ENCODE data around the gene ABHD2.

ABHD2 gene

GRCh38 chr15:89165677-89166076 is 77.4 kb downstream of the ABHD2 start:
- peaks cover 10% of the 10 kb centered on the region for H3K4me1 ChIP-seq
- no peak overlapping the region for H3K4me2 ChIP-seq (ENCODE audit: low read length)
- H3K9ac ChIP-seq = no peak overlapping the region
- H3K27ac ChIP-seq = no peak overlapping the region
- TF ChIP-seq CTCF (IDR thresholded peaks at IDR 0.05) = no peak
- H3K4me3 ChIP-seq (ENCODE audit: low read depth, low read length) = no peak overlapping the region
- H3K36me3 ChIP-seq (ENCODE audit: control insufficient read depth, insufficient read depth, low read length) = no peaks in the 10 kb centered on the region
- no peaks in the 10 kb centered on the region for H3K79me2 ChIP-seq
- no peak overlapping the region for H2AFZ ChIP-seq
- no peaks in the 10 kb centered on the region for H3K27me3 ChIP-seq (ENCODE audit: control insufficient read depth, insufficient read depth, low read length)
- H3K9me3 ChIP-seq (ENCODE audit: control insufficient read depth, low read length) = no peaks in the 10 kb centered on the region

- H3K9ac ChIP-seq = no peak overlapping the region
- no peak for TF ChIP-seq CTCF (IDR thresholded peaks at IDR 0.05)
- no peaks in the 10 kb centered on the region for H3K27me3 ChIP-seq (ENCODE audit: control insufficient read depth, insufficient read depth, low read length)
- no peaks in the 10 kb centered on the region for H3K79me2 ChIP-seq
- no peaks in the 10 kb centered on the region for H3K36me3 ChIP-seq (ENCODE audit: control insufficient read depth, insufficient read depth, low read length)
- no peak overlapping the region for H3K4me2 ChIP-seq (ENCODE audit: low read length)
- H2AFZ ChIP-seq = no peak overlapping the region
- peaks cover 10% of the 10 kb centered on the region for H3K4me1 ChIP-seq
- no peak overlapping the region for H3K4me3 ChIP-seq (ENCODE audit: low read depth, low read length)
- H3K9me3 ChIP-seq (ENCODE audit: control insufficient read depth, low read length) = no peaks in the 10 kb centered on the region
- no peak overlapping the region for H3K27ac ChIP-seq
These were observed 79.3 kb downstream of the ABHD2 start for GRCh38 chr15:89167267-89168176.

- H3K36me3 ChIP-seq (ENCODE audit: control insufficient read depth, insufficient read depth, low read length) = no peaks in the 10 kb centered on the region
- no peaks in the 10 kb centered on the region for H3K79me2 ChIP-seq
- no peak overlapping the region for H3K4me3 ChIP-seq (ENCODE audit: low read depth, low read length)
- no peak overlapping the region for H2AFZ ChIP-seq
- H3K27ac ChIP-seq = no peak overlapping the region
- TF ChIP-seq CTCF (IDR thresholded peaks at IDR 0.05) = no peak
- H3K4me2 ChIP-seq (ENCODE audit: low read length) = no peak overlapping the region
- peaks cover 10% of the 10 kb centered on the region for H3K4me1 ChIP-seq
- H3K9ac ChIP-seq = no peak overlapping the region
- no peaks in the 10 kb centered on the region for H3K27me3 ChIP-seq (ENCODE audit: control insufficient read depth, insufficient read depth, low read length)
- H3K9me3 ChIP-seq (ENCODE audit: control insufficient read depth, low read length) = no peaks in the 10 kb centered on the region
These were observed 80.1 kb downstream of the ABHD2 start for GRCh38 chr15:89168316-89168833.

GRCh38 chr15:89170364-89170763 is 82.1 kb downstream of the ABHD2 start:
- no peaks in the 10 kb centered on the region for H3K36me3 ChIP-seq (ENCODE audit: control insufficient read depth, insufficient read depth, low read length)
- H3K4me3 ChIP-seq (ENCODE audit: low read depth, low read length) = no peak overlapping the region
- H3K9me3 ChIP-seq (ENCODE audit: control insufficient read depth, low read length) = no peaks in the 10 kb centered on the region
- no peaks in the 10 kb centered on the region for H3K79me2 ChIP-seq
- H3K27ac ChIP-seq = no peak overlapping the region
- H3K4me1 ChIP-seq = peaks cover 5% of the 10 kb centered on the region
- TF ChIP-seq CTCF (IDR thresholded peaks at IDR 0.05) = no peak
- H2AFZ ChIP-seq = no peak overlapping the region
- no peaks in the 10 kb centered on the region for H3K27me3 ChIP-seq (ENCODE audit: control insufficient read depth, insufficient read depth, low read length)
- H3K4me2 ChIP-seq (ENCODE audit: low read length) = no peak overlapping the region
- no peak overlapping the region for H3K9ac ChIP-seq

Data from parathyroid adenoma (tissue), 2 donors.